Right renal cortex interstitium (tissue), 3 donors: Measurements from ENCODE around the gene COPS3. TPM values are rescaled to one million over a fixed set of nuclear protein-coding genes. Genes with fewer than 3 reads are reported as not detected.
"Not testable (repeated sequence)": the region's sequence is repeated elsewhere in the genome, so short reads cannot be mapped to it uniquely, and the experiment has no call there.

Source experiments
- DNase-seq, 3 donors: peaks; one replicate each; pipeline ENCODE4 v3.0.0-alpha.2; 2013; ENCODE audit warnings: low read depth in 3 of 3, low spot score in 2 of 3
- polyA plus RNA-seq, 3 donors: library from polyadenylated mRNA; unstranded; fragments of 120-200 nt; gene quantifications; one replicate each; pipeline ENCODE4 v1.2.1, GENCODE V29; 2013; ENCODE audit not compliant: insufficient read length in 3 of 3

Gene COPS3
- polyA plus RNA-seq, 3 donors: 83.6 to 87.3 (median 86.8) TPM

- peak in 1 of 3 donors; percentile 76 for DNase-seq
These were observed 22.2 kb upstream of the COPS3 start, which contains the start of gene NT5M for GRCh38 chr17:17303010-17303846. Gene NT5M (plus strand): TSS chr17:17303373. CDS start chr17:17303551, 178 bp downstream.

DNA sequence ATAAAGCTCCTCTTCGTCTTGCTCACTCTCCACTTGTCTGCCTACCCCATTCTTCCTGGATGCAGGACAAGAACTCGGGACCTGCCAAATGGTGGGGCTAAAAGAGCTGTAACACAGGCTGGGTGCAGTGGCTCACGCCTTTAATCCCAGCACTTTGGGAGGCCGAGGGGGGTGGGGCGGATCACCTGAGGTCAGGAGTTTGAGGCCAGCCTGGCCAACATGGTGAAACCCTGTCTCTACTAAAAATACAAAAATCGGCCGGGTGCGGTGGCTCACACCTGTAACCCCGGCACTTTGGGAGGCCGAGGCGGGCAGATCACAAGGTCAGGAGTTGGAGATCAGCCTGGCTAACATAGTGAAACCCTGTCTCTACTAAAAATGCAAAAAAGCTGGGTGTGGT, 20.6 kb upstream of the COPS3 start:
- DNase-seq: not testable (repeated sequence)

GRCh38 chr17:17300624-17301568, 19.9 kb upstream of the COPS3 start:
- DNase-seq: peak in 1 of 3 donors; percentile 32

GRCh38 chr17:17298108-17298507, 17.1 kb upstream of the COPS3 start:
- DNase-seq: no peak

- DNase-seq: no peak
These were observed 16.2 kb upstream of the COPS3 start for GRCh38 chr17:17297217-17297616.

GRCh38 chr17:17295141-17295540, 14.1 kb upstream of the COPS3 start:
- DNase-seq: no peak

DNA sequence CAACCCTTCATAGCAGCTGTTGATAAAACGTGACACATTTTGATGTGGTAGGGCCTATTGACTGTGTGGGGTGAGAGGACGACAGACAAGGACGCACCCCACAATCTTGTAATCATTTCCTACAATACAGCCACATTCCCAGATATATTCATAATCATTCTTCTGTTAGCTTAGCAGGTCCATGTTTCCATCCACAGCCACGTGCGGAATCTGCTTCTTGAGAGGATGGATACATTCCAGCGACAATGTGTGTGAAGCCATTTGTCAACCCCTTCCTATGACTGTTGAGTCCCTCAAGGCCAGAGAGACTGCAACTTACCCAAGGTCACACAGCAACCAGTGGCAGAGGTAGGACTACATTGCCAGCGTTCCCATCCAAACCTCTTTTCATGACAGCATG, 8.7 kb upstream of the COPS3 start:
- DNase-seq: no peak

DNA sequence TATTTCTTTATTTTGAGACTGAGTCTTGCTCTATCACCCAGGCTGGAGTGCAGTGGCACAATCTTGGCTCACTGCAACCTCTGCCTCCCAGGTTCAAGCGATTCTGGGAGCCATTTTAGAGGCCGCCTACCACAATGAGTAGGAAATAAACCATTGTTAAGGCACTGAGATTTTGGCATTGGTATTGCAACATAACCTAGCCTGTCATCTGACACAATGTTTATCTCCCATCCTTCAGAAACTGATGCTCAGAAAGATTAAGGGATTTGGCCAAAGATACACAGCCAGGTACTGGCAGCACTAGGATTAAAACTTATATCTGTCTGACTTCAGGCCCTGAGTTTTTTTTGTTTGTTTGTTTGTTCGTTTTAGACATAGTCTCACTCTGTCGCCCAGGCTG, 8.0 kb upstream of the COPS3 start:
- no peak for DNase-seq

- no peak for DNase-seq
These were observed 4.9 kb upstream of the COPS3 start for GRCh38 chr17:17285951-17286350.

GRCh38 chr17:17279316-17279715, 1.7 kb downstream of the COPS3 start:
- DNase-seq: no peak

DNA sequence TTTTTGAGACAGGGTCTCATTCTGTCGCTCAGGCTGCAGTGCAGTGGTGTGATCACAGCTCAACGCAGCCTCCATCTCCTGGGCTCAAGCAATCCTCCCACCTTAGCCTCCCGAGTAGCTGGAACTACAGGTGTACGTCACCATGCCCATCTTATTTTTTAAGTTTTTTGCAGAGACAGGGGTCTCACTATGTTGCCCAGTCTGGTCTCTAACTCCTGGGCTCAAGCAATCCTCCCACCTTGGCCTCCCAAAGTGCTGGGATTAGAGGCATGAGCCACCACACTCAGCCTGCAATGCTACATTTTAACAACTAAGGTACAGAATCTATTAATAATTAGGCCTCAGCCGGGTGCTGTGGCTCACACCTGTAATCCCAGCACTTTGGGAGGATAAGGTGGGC, 3.6 kb downstream of the COPS3 start:
- DNase-seq: not testable (repeated sequence)

GRCh38 chr17:17275971-17276370, 5.1 kb downstream of the COPS3 start:
- no peak for DNase-seq

DNA sequence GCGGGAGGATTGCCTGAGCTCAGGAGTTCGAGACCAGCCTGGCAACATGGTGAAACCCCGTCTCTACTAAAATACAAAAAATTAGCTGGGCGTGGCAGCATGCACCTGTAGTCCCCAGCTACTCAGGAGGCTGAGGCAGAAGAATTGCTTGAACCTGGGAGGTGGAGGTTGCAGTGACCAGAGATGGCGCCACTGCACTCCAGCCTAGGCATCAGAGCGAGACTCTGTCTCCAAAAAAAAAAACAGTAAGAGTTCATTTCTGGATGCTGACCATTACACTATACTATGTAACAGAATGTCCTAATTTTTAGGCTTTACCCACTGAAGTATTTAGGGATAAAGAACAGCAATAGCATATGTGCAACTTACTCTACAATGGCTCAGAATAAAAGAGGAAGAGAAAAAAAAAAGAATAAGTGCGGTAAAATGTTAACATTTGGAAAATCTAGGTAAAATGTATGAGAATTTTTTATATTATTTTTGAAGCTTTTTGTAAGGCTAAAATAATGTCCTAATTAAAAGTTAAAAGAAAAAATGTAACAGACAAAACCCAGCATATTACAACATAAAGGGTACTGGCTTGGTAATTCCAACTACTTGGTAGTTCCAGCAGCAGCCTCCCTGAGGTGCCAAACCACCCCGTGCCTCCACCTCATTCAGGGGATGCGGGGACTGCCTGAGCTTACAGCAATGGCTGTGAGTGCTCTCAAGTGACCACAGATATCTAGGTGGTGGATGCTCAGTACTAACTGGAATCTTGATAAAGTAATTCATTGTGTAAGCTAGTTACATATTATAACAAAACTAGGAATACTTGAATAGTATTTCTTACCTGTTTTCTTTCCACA, 10.9 kb downstream of the COPS3 start:
- no peak for DNase-seq

DNA sequence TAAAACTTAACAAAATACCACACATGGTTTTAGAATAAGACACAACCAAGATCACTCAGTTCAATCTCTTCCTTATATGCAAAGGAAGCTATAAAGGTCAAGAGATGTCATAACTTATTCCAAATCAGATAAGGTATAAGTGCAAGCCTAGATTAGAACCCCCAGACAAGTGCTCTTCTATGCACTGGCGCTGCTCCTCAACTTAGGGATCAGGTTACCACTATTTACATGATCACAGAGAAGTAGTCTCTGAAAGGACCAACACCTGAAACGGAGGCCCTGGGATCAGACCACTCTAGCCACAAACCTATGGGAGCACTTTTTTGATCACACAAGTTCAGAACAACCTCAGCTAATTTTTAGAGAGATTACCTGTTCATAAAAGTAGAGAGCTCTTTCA, 16.6 kb downstream of the COPS3 start:
- no peak for DNase-seq

DNA sequence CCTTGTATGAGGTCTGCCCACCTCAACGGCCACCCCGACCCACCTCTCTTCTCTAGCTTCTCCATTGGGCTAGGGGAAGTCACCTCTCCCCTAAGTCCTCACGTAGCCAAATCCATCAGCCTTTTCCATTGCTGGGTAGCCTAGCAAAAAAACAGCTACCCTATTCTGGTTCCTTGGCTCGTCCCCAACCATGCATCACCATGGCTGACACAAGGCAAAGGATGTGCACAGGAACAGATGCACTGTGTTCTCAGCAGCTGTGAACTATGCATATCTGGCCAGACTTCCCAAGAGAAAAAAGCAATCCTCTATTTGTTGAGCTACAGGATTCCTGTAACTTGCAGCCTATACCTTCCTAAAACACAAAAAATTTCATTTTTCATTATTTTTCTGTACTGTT, 22.0 kb downstream of the COPS3 start:
- DNase-seq: no peak

DNA sequence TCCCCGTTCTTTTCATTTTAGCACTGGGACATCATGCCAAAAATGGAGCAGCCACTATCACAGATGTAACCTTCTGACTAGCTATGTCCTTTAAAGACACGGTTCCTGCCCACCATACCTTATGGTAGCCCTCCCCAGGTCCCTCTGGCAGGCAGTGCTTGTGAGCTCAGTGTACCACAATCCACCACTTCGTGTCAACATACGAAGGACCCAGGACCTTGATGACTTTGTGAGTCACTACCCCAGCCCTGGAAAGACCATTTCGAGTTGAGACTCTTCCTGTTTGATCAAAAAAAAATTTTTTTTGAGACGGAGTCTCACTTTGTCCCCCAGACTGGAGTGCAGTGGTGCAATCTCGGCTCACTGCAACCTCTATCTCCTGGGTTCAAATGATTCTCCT, 23.0 kb downstream of the COPS3 start:
- no peak for DNase-seq

GRCh38 chr17:17256316-17256715, 24.7 kb downstream of the COPS3 start:
- DNase-seq: no peak

DNA sequence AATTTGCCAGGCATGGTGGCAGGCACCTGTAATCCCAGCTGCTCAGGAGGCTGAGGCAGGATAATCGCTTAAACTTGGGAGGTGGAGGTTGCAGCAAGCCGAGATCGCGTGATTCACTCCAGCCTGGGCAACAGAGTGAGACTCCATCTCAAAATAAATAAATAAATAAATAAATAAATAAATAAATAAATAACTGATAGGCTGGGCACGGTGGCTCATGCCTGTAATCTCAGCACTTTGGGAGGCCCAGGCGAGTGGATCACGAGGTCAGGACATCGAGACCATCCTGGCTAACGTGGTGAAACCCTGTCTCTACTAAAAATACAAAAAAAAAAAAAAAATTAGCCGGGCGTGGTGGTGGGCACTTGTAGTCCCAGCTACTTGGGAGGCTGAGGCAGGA, 25.4 kb downstream of the COPS3 start:
- DNase-seq: not testable (repeated sequence)

- DNase-seq: no peak
These were observed 27.0 kb downstream of the COPS3 start for GRCh38 chr17:17254036-17254435.

GRCh38 chr17:17253406-17253805, 27.6 kb downstream of the COPS3 start:
- no peak for DNase-seq
